HUES64 (cell line): ENCODE measurements around the gene ZFY.
A peak's percentile ranks its signal among the peaks of the same experiment; 100 is the strongest.

ENCODE experiments used
- H3K27ac ChIP-seq: 2 replicates; pipeline ENCODE4 v1.7.0; 2013; ENCODE audit warnings: low read depth, low read length, inconsistent platforms
- H3K27me3 ChIP-seq: 2 replicates; pipeline ENCODE4 v1.6.1; 2013; ENCODE audit warnings: mild to moderate bottlenecking, low read length; ENCODE audit not compliant: insufficient read depth
- H3K36me3 ChIP-seq: 2 replicates; pipeline ENCODE4 v1.6.1; 2013; ENCODE audit warnings: mild to moderate bottlenecking, low read length; ENCODE audit not compliant: insufficient read depth
- H3K4me1 ChIP-seq: 2 replicates; pipeline ENCODE4 v1.6.1; 2013; ENCODE audit warnings: mild to moderate bottlenecking, low read length, moderate library complexity; ENCODE audit not compliant: insufficient read depth
- H3K4me3 ChIP-seq: 2 replicates; pipeline ENCODE4 v1.5.1; 2013; ENCODE audit warnings: mild to moderate bottlenecking, low read length, moderate library complexity
- H3K9ac ChIP-seq: 2 replicates; pipeline ENCODE4 v1.6.1; 2013; ENCODE audit warnings: mild to moderate bottlenecking, low read depth, low read length
- H3K9me3 ChIP-seq: 2 replicates; pipeline ENCODE4 v1.6.1; 2013; ENCODE audit warnings: low read depth, low read length; ENCODE audit not compliant: insufficient read depth
- WGBS: fragments of 150-250, 120-280 bp; methylation state at CpG from one replicate; pipeline ENCODE4 v1.1.7; 2013; ENCODE audit warnings: missing lambda C conversion rate; 5-methylcytosine and 5-hydroxymethylcytosine counted together

The ZFY gene

GRCh38 chrY:2936436-2936750, 1.2 kb downstream of the ZFY start:
- Histone ChIP-seq H3K4me3 (peak overlapping the region; percentile 74), H3K9me3 (no peaks in the 10 kb centered on the region), H3K27ac (peak overlapping the region; percentile 100), H3K27me3 (no peaks in the 10 kb centered on the region), H3K36me3 (no peaks in the 10 kb centered on the region; the same call in 1 of the 2 replicates), H3K9ac (peak overlapping the region; percentile 99), H3K4me1 (peaks cover 13% of the 10 kb centered on the region)
- WGBS = 25% methylated on average over 4 of the region's 6 CpGs

- Histone ChIP-seq H3K9me3 (no peaks in the 10 kb centered on the region), H3K27ac (no peak overlapping the region), H3K27me3 (no peaks in the 10 kb centered on the region), H3K4me1 (peaks cover 13% of the 10 kb centered on the region), H3K4me3 (peak overlapping the region; percentile 74; the same call in 1 of the 2 replicates), H3K36me3 (no peaks in the 10 kb centered on the region; the same call in 1 of the 2 replicates), H3K9ac (no peak overlapping the region)
- WGBS = 96% methylated on average over 19 of the region's 19 CpGs
These were observed 2.0 kb downstream of the ZFY start for GRCh38 chrY:2937149-2937548.

GRCh38 chrY:2949590-2950252, 14.5 kb downstream of the ZFY start:
- Histone ChIP-seq H3K4me3 (no peak overlapping the region), H3K27ac (no peak overlapping the region), H3K27me3 (no peaks in the 10 kb centered on the region), H3K36me3 (peaks cover 3% of the 10 kb centered on the region; the same call in 1 of the 2 replicates), H3K9me3 (no peaks in the 10 kb centered on the region), H3K4me1 (peaks cover 11% of the 10 kb centered on the region), H3K9ac (no peak overlapping the region)
- 94% methylated on average over 5 of the region's 7 CpGs for WGBS

GRCh38 chrY:2950655-2951054, 15.5 kb downstream of the ZFY start:
- WGBS = 100% methylated on average over 1 of the region's 2 CpGs
- H3K36me3 ChIP-seq = peaks cover 3% of the 10 kb centered on the region; the same call in 1 of the 2 replicates
- no peaks in the 10 kb centered on the region for H3K9me3 ChIP-seq
- no peak overlapping the region for H3K27ac ChIP-seq
- peaks cover 15% of the 10 kb centered on the region for H3K4me1 ChIP-seq
- H3K27me3 ChIP-seq = no peaks in the 10 kb centered on the region
- no peak overlapping the region for H3K4me3 ChIP-seq
- H3K9ac ChIP-seq = no peak overlapping the region

GRCh38 chrY:2952912-2953311, 17.7 kb downstream of the ZFY start:
- Histone ChIP-seq H3K9me3 (no peaks in the 10 kb centered on the region), H3K27ac (no peak overlapping the region), H3K36me3 (peaks cover 9% of the 10 kb centered on the region; the same call in 1 of the 2 replicates)

GRCh38 chrY:2954735-2955134, 19.6 kb downstream of the ZFY start:
- no peak overlapping the region for H3K4me3 ChIP-seq

More at GRCh38 chrY:2952912-2953311, 17.7 kb downstream of the ZFY start:
- Histone ChIP-seq H3K27me3 (no peaks in the 10 kb centered on the region), H3K4me3 (no peak overlapping the region), H3K4me1 (peaks cover 4% of the 10 kb centered on the region), H3K9ac (no peak overlapping the region)

GRCh38 chrY:2955561-2955960, 20.4 kb downstream of the ZFY start:
- no peak overlapping the region for H3K27ac ChIP-seq
- H3K27me3 ChIP-seq = no peaks in the 10 kb centered on the region
- WGBS = 85% methylated on average over 3 of the region's 3 CpGs

More at GRCh38 chrY:2954735-2955134, 19.6 kb downstream of the ZFY start:
- no peak overlapping the region for H3K27ac ChIP-seq
- H3K36me3 ChIP-seq = peaks cover 9% of the 10 kb centered on the region; the same call in 1 of the 2 replicates
- H3K9ac ChIP-seq = no peak overlapping the region
- no peaks in the 10 kb centered on the region for H3K9me3 ChIP-seq
- 0 out of 2 replicates have a peak, but pooled peaks cover 3% of the 10 kb centered on the region for H3K4me1 ChIP-seq
- no peaks in the 10 kb centered on the region for H3K27me3 ChIP-seq
- 100% methylated on average over 2 of the region's 2 CpGs for WGBS

GRCh38 chrY:2962061-2962460, 26.9 kb downstream of the ZFY start:
- Histone ChIP-seq H3K4me3 (no peak overlapping the region), H3K36me3 (peaks cover 11% of the 10 kb centered on the region), H3K27ac (no peak overlapping the region), H3K4me1 (no peaks in the 10 kb centered on the region), H3K9ac (no peak overlapping the region), H3K9me3 (no peaks in the 10 kb centered on the region), H3K27me3 (no peaks in the 10 kb centered on the region)
- WGBS = no CpG with 5 or more reads among the region's 2 CpGs

More at GRCh38 chrY:2955561-2955960, 20.4 kb downstream of the ZFY start:
- Histone ChIP-seq H3K4me1 (0 out of 2 replicates have a peak, but pooled peaks cover 3% of the 10 kb centered on the region), H3K9ac (no peak overlapping the region), H3K36me3 (peaks cover 9% of the 10 kb centered on the region; the same call in 1 of the 2 replicates), H3K9me3 (no peaks in the 10 kb centered on the region), H3K4me3 (no peak overlapping the region)

GRCh38 chrY:2964814-2965213, 29.6 kb downstream of the ZFY start:
- Histone ChIP-seq H3K9me3 (no peaks in the 10 kb centered on the region), H3K4me1 (no peaks in the 10 kb centered on the region), H3K27ac (no peak overlapping the region), H3K36me3 (peaks cover 11% of the 10 kb centered on the region), H3K9ac (no peak overlapping the region), H3K4me3 (no peak overlapping the region), H3K27me3 (no peaks in the 10 kb centered on the region)
- WGBS = 83% methylated on average over 1 of the region's 1 CpG

GRCh38 chrY:2965629-2966028, 30.4 kb downstream of the ZFY start:
- no peak overlapping the region for H3K4me3 ChIP-seq
- no peaks in the 10 kb centered on the region for H3K4me1 ChIP-seq
- H3K27me3 ChIP-seq = no peaks in the 10 kb centered on the region
- no peak overlapping the region for H3K27ac ChIP-seq
- 94% methylated on average over 1 of the region's 1 CpG for WGBS
- no peaks in the 10 kb centered on the region for H3K9me3 ChIP-seq
- H3K9ac ChIP-seq = no peak overlapping the region
- H3K36me3 ChIP-seq = peaks cover 11% of the 10 kb centered on the region

- Histone ChIP-seq H3K9me3 (no peaks in the 10 kb centered on the region), H3K36me3 (peaks cover 1% of the 10 kb centered on the region; the same call in 1 of the 2 replicates), H3K9ac (no peak overlapping the region), H3K27me3 (no peaks in the 10 kb centered on the region), H3K27ac (no peak overlapping the region), H3K4me3 (no peak overlapping the region), H3K4me1 (no peaks in the 10 kb centered on the region)
These were observed 34.4 kb downstream of the ZFY start for GRCh38 chrY:2969561-2969960.
